Measurements from ENCODE around the gene SEMA4D. TPM values are rescaled to one million over a fixed set of nuclear protein-coding genes. Genes with fewer than 3 reads are reported as not detected.

The SEMA4D gene
- total and polyA plus RNA-seq, 12 donors, result 3.5 to 57.0 (median 26.7) TPM

DNA sequence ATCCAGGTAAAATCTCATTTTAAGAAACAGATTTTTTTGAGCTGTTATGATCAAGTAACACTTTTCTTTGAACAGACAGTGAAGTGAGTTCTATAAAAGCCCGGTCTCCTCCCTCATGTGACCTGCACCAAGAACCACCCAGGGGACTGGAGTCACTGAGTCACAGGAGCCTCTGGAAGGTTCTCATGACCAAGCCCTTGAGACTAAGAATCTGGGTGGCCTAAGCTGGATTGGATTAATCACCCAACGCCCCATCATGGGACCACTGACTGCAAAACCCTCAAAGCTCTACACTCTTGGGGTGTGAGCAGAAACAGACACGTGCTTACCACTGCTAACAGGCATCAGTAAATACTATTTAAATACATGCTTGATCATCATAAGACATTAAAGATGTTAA, 131.2 kb downstream of the SEMA4D start:
- Histone ChIP-seq H3K27ac (no peak overlapping the region), H3K4me3 (no peak overlapping the region), H3K9me3 (replicated peaks in 1 of 3) (no peaks in the 10 kb centered on the region), H3K36me3 (replicated peaks in 1 of 2) (peaks cover 0 to 11% of the 10 kb centered on the region in 2 donors), H3K27me3 (no peaks in the 10 kb centered on the region), H3K4me1 (replicated peaks in 1 of 2) (no peaks in the 10 kb centered on the region)
- WGBS, 4 donors, result 91 to 100% (median 96%) methylated on average over 2 to 3 of the region's 3 CpGs
- TF ChIP-seq, protein P1, sequence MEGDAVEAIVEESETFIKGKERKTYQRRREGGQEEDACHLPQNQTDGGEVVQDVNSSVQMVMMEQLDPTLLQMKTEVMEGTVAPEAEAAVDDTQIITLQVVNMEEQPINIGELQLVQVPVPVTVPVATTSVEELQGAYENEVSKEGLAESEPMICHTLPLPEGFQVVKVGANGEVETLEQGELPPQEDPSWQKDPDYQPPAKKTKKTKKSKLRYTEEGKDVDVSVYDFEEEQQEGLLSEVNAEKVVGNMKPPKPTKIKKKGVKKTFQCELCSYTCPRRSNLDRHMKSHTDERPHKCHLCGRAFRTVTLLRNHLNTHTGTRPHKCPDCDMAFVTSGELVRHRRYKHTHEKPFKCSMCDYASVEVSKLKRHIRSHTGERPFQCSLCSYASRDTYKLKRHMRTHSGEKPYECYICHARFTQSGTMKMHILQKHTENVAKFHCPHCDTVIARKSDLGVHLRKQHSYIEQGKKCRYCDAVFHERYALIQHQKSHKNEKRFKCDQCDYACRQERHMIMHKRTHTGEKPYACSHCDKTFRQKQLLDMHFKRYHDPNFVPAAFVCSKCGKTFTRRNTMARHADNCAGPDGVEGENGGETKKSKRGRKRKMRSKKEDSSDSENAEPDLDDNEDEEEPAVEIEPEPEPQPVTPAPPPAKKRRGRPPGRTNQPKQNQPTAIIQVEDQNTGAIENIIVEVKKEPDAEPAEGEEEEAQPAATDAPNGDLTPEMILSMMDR (IDR thresholded peaks at IDR 0.05), result no peak
- DNase-seq, result no peak
- intact Hi-C loops (cut with DNase I), result no loop called here

DNA sequence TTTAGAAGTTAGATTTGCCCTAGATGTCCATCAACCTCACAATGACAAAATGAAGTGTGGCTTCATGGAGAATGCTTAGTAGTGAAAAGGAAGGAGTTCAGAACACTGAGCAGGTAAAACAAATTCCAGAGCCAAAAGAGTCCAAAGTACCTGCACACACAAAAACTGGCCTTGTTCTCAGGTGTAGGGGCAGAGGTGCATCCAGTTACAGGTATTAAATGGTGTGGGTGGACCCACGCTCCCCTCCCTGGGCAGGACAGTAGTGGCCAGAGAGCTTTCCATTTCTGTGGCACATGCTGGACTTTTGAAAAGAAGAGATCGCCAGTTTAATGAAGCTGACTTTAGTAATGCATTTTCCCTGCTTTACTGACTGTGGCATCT, 132.4 kb downstream of the SEMA4D start:
- Histone ChIP-seq H3K9me3 (replicated peaks in 1 of 3) (no peaks in the 10 kb centered on the region), H3K4me1 (replicated peaks in 1 of 2) (no peaks in the 10 kb centered on the region), H3K27me3 (no peaks in the 10 kb centered on the region), H3K36me3 (replicated peaks in 1 of 2) (peaks cover 0 to 23% of the 10 kb centered on the region in 2 donors), H3K27ac (no peak overlapping the region), H3K4me3 (no peak overlapping the region)
- DNase-seq, result peak in 1 of 7 donors; percentile 0
- 88 to 100% (median 96%) methylated on average over 1 to 2 of the region's 2 CpGs for WGBS, 4 donors
- TF ChIP-seq POLR2A (IDR thresholded peaks at IDR 0.05), result no peak
- TF ChIP-seq, protein P1 (IDR thresholded peaks at IDR 0.05), result no peak
- intact Hi-C loops (cut with DNase I), result no loop called here

- WGBS, 4 donors, result 92 to 96% (median 94%) methylated on average over 11 to 17 of the region's 17 CpGs
- no peaks in the 10 kb centered on the region for H3K9me3 ChIP-seq (replicated peaks in 1 of 3)
- peaks cover 0 to 25% of the 10 kb centered on the region in 2 donors for H3K36me3 ChIP-seq (replicated peaks in 1 of 2)
- DNase-seq, result peak in 3 of 7 donors; percentile 7 to 18 (median 13)
- H3K4me3 ChIP-seq, result no peak overlapping the region
- TF ChIP-seq, protein P1 (IDR thresholded peaks at IDR 0.05), result no peak
- TF ChIP-seq POLR2A (IDR thresholded peaks at IDR 0.05), result no peak
- H3K27me3 ChIP-seq, result no peaks in the 10 kb centered on the region
- intact Hi-C loops (cut with DNase I), result no loop called here
- no peak overlapping the region for H3K27ac ChIP-seq
- no peaks in the 10 kb centered on the region for H3K4me1 ChIP-seq (replicated peaks in 1 of 2)
Measured at GRCh38 chr9:89364666-89365531, 133.0 kb downstream of the SEMA4D start.

GRCh38 chr9:89363921-89364665, 133.8 kb downstream of the SEMA4D start:
- TF ChIP-seq, protein P1 (IDR thresholded peaks at IDR 0.05), result no peak
- no peak for TF ChIP-seq POLR2A (IDR thresholded peaks at IDR 0.05)
- Histone ChIP-seq H3K4me3 (no peak overlapping the region), H3K27ac (no peak overlapping the region), H3K27me3 (no peaks in the 10 kb centered on the region), H3K4me1 (replicated peaks in 1 of 2) (no peaks in the 10 kb centered on the region), H3K9me3 (replicated peaks in 1 of 3) (no peaks in the 10 kb centered on the region), H3K36me3 (replicated peaks in 1 of 2) (peaks cover 0 to 31% of the 10 kb centered on the region in 2 donors)
- intact Hi-C loops (cut with DNase I), result no loop called here
- 78 to 97% (median 86%) methylated on average over 5 to 9 of the region's 9 CpGs for WGBS, 4 donors
- peak in 2 of 7 donors; percentile 12 to 18 for DNase-seq

Measured in adrenal gland (tissue), 12 donors.